Activated T-cell treated with anti-CD3 and anti-CD28 coated beads, Interleukin-2, amount 50 U/mL, for 1 hour (primary cell): ENCODE results near the gene SLC22A23.

Source experiments
- DNase-seq: peaks from one replicate; pipeline ENCODE4 v3.0.0-alpha.2; 2020

SLC22A23 gene

DNA sequence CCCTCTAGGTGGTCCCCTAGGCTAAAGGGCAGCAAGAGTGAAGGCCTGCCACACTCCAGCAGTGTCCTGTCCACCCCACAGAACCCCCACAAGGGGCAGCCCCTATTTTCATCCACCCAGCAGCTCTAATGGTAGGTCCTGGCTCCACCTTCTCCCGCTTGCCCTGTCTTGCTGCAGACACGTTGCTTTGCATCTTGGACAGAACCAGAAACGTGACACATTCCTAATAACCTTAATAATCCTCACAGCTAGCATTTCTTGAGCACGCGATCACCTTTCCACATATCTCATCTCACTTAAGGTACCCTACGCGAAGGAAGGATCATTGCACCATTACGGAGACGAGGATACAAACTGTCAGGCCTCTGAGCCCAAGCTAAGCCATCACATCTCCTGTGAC, 11.7 kb upstream of the SLC22A23 start:
- no peak for DNase-seq

DNA sequence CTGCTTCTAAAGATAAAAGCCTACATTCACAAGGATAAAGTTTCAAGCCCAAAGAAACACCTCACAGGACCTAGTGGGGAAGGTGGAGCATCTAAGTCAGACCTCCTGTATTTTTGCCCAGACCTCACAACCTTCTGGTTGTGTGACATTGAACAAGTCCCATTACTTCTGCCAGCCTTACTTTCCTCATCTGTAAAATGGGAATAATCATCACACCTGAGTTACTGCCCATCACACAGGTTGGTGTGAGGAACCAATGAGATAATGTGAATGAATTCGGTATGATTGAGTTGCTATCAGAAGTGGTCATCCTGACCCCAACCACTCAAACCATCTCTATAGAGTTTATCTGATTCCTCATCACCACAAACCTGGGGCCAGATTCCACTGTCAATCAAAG, 11.1 kb upstream of the SLC22A23 start:
- DNase-seq, result no peak

DNA sequence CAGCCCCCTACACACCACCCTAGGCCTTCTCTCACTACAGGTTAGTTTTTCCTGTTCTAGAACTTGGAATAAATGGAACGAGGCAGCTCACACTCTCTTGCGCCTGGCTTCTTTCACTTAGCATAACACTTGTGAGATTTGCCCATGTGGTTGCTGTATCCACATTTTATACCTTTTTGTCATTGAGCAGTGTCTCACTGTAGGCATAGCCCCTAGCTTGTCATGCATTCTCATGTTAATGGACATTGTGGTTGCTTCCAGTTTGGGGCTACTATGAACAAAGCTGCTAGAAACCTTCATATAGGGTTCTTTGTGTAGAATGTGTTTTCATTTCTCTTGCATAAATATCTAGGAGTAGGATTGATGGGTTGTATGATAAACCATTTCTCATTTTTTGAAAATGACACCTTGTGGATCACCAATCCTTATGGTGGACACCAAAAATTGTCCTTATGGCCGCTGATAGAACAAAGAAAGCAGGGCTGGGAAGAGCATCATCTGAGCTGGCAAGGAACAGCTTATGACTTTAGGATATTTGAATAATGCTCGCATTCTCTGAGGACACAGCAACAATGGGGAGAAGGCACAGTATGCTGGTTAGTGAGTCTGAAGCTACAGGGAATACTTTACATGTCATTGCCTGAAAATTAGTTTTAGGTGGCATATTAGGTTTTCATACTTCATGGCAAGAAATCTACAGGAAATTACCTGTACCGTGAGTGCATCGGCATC, 9.8 kb upstream of the SLC22A23 start:
- DNase-seq, result no peak

DNA sequence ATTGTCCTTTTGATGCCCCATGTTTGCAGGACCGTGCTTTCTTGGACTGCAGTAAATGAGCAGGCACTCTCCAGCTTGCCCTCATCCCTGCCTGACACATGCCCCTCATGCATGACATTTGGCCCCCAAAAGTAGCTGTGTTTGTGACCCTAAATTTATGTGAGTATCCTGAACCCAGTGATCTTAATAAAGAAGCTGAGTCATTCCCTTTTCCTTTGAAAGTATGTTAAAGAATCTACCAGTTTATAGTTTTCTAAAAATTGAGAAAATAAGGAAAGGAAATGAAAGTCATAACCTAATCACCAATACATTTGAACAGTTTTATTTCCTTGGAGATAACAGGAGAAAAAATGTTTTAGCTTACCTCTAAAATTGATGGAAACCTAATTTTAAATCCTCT, 3.4 kb upstream of the SLC22A23 start:
- DNase-seq, result no peak

DNA sequence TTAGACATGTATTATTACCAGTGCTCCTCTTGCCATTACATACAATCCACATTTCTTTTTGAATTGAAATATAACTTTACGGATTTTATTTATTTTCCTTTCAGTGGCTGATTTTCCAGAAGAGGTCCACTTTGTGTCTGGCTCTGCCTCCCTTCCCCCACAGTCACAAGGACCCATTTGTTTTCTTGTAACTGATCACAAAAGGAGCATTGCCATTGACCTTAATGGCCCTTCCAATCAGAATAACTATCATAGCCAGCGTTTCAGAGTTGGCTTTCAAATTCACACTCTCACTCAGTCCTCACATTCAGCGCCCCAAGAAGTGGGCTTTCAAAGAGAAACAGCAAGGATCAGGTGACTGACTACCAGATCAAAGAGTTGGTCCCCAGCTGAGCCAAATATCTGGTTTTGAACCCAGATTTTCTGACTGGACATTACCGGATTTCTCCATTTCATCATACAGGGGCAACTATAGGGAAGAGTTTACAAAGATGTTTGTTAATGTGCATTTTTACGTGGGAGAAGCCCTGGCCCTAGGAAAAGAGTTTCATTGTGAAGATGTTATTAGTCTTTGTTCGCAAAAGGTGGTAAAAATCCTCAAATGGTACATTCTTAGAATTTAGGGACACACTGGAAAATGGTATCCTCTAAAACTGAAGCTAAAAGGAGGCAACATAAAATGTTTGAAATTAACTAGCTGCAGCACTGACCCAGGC, 2.0 kb upstream of the SLC22A23 start:
- DNase-seq, result no peak

DNA sequence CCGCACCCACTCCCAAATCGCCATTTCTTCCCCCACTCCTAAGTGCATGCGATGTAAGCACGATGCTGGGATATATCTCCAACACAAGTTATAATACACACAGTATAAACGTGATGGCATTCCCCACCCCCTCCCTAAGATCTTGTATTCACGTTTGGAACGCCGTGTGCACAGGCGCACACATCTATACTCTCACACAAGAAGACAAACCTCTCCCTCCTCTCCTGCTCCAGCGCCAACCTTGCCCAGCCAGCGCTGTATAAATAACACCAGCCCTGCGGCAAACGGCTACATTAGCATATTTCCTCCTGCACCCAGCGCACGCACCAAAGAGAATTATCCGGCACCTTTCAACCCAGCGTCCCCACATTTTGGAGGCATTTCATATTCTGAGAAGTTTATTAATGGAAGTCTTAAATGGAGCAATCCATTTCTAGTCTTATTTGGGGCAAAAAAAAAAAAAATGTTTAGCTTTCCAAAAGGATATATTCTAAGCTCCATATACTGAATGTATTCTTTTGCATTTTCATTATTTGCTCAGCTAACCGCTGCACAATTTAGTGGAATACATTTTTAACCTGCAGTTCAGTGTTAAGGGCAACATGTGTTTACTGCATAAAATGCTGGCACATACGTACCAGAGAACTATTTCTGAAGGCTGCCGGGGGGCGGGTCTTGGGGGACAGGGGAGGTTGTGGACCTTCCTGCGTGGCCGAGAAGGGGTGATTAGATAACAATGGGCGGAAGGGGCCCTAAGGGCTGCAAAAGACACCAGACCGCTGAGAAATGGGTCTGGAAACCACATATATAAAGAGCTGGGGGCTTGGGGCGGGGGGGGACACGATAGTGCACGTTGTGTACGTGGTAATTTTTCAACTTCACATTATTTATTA, 1.1 kb upstream of the SLC22A23 start:
- DNase-seq, result peak; percentile 30

DNA sequence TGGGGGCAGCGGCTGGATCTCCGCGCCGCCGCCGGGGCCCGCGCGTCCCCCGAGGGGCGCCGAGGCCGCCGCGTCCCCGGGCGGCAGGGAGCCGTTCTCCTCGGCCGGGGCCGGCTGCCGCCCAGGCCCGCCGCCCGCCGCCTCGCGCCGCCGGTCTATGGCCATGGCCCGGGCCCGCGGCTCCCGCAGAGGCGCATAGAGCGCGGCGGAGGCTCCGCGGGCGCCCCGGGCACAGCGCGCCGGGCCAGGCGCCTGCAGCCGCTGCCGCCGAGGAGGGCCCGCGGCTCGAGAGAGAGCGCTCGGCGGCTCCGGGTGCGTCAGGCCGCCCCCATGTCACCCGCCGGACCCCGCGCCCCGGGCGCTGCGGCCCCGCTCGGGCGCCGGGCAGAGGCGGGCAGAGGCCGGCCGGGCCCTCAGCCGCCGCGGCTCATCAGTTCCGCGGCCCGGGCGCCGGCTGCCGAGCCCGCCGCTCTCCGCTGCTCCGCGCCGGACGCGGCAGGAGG, 404 bp downstream of the SLC22A23 start:
- peak; percentile 39 for DNase-seq

DNA sequence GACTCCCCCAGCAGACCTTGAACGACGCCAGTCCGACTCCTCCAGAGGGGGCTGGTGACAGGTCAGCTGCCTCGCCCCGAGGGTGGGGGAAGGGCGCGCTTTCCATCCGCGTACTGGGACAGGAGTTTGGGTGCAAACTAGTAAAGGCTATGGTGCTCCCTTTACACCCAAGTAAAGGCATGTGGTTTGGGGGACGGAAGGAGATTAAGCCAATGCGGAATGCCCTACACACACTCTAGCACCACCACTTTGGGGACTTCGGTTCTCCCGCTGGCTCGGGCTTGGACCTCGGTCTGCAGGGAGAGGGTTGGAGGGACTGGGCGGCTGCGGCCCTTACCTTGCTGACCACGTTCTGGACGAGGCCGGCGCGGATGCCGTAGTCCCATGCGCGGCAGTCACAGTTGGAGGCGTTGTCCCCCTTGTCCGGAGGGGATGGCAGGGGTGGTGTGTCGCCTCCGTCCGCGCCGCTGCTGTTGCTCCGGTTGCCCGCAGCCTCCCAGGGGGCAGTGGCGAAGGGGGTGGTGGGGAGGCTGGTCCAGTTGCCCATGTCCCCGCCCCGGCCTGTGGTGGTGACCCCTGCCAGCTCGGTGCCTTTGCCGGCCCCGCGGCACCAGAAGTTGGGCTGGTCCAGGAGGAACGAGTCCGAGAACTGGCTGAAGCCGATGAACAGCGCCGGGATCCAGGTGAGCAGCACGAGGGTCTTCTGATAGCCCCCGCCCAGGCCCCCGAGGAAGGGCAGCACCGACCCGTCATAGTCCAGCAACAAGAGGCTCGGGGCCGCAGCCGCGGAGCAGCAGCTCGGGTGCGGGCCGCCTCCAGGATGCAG, 1.1 kb downstream of the SLC22A23 start:
- peak; percentile 44 for DNase-seq

DNA sequence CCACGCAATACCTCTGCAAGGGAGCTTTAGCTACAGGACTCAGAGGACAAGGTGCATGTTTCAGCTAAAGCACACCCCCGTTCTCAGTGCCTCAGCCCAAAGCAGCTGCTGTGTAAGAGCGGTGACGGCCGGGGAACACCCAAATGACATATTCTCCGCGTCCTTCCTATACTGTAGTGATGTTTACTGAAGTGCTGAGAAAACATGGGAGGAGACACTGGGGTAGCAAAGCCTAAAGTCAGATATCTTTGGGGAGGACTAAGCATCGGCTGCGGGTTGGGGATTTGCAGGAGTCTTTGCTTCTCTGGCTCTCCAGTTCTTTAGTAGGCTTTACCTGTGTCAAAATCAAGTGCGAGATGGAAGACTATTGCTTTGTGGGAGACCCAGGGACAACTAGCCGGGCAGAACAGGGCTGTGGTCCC, 1.7 kb downstream of the SLC22A23 start:
- DNase-seq, result peak; percentile 56

DNA sequence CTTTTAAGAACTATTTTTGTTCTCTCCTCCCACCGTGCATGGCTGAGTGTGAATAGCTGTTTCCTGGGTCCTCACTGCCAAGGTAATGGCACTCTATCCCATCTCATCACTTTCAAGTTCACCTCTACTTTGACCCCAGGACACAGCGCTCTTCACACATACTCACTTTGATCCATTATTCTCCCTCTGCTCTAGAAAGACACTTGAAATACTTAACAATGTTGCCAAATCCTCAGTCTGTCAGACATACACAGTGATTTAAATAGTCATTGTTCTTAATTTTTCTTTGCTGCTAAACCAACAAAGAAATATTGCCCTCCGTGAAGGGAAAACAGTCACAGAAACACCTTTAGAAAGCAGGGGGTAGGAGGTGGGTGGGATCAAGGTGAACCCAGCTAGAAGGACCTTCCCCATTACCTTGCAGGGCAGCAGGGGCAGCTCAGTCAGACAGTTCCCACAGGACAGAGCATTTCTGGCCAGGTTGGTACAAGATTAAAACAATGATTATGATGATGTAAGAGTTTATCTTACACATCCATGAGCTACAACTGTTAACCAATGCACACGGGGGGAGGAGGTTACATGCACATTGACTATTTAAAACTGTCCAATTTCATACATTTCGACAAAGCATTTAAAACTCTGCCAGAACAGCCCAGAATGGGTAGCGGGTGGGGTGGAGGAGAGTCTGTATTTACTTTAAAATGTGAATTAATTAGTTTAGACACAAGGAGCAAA, 2.4 kb downstream of the SLC22A23 start:
- no peak for DNase-seq

DNA sequence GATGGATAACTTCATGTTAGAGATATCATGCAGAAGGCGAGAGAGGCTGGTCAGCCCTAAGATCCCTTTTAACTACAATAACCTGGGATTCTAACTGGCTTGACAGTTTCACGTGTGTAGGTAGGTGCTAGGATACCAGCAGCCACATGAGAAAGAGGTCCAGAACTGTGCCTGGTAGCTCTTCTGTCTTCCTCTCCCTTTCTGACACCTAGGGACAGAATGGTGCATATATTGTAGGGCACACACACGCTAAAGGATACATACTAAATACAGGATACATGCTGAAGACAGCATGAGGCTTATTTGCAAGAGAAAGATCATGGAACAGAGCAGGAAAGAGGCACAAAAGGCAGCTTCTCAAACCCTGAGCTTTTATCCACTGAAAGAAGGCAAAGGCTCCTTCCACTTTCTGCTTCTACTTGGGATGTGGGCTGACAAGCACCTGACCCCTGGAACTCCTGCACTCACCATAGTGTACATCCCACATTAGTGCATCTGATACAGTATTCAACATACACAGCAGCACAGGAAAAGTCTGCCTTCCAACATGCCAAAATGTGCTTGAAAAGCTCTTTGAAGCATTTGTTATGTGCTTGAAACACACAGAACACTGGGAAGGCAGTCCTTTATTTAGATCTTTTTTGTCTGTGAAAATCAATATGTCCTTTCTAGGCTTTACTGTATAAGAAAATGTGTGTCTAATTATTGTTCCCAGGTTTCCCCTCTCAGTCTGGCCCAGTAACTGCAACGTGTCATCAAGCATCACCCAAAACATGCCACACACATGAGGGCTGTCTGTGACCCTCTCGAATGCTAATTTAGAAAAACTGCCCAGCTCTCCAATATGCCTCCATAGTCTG, 3.2 kb downstream of the SLC22A23 start:
- DNase-seq, result no peak

DNA sequence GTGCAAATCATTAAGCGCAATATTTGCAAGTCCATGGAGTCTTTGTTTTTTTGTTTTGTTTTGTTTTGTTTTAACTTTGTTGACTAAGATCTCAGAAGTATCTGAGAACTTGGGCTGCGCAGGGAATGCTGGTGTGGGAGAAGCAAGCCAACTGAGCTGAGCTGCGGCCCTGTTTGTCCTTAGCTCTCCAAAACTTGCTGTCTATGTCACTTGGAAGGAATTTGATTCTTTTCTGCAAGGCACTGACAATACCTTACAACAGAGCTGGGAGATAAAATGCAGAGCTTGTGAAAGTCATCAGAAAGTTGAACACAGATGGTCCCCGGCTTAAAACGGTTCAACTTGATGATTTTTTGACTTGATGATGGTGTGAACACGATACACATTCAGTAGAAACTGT, 5.4 kb downstream of the SLC22A23 start:
- DNase-seq, result no peak

DNA sequence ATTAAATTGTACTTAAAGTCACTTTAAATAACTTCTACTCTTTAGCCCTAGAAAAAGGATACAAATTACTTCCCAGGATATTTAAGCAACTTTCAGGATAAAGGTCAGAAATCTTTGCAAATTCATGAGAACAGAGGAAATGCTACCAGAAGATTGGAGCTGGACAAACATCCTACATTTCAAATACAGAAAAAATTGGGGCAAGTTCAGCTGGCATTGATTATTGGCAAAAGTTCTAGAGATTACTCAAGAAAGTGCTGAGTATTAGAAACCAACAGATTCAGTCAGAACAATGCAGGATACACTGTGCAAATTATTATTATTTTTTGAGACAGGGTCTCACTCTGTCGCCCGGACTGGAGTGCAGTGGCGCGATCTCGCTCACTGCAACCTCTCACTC, 6.0 kb downstream of the SLC22A23 start:
- DNase-seq, result no peak

DNA sequence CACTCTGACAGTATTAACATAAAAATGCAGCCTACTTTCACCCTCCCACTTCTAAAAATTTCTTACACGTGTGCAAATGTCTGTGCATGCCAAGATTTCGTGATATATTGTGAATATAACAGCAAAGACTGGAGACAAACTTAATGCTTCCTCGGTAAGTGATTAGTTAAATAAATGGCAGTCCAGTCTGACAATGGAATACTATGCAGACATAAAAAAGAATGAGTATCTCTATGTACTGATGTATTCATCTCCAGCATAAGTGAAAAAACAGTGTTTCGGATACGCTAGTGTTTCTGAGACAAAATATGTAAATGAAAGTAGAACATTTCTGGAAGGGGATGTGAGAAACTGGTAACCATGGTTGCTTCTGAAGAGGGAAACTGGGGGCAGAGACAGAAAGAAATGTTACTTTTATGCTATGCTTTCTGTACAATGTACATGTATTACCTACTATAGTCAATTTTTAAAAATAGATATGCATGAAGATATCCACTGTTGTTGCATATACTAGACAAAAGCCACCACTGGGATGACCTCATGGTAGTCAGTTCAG, 7.0 kb downstream of the SLC22A23 start:
- no peak for DNase-seq

DNA sequence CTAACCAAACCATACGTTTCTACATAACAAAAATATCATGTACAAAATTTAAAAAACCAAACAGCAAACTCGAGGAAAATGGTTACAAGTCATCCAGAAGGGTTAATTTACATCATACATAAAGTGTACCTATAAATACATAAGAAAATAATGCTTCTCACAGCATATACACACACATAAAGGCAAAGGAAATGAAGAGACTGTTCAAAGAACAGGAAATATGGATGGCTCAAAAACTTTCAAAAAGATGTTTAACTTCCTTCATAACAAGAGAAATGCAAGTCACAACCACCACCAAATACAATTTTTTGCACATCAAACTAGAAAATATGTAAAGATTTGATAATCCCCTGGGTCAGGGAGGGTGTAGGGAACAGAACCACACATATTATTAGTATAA, 7.5 kb downstream of the SLC22A23 start:
- no peak for DNase-seq

DNA sequence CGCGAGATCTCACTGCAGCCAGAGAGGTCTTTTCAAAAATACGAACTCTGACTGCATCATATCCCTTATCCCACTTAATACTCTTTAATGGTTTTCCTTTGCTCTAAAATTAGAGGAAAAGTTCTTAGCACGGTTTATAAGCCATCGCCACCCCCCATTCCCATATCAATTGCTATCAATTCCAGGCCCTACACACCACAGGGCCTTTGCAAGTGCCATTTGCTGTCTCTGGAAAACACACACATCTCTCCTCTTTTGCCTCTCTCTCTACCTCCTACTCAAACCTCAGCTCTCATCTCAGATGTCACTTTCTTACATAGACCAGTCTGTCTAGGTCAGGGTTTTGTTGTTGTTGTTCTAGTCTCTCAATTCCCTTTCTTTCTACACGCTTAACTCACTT, 9.8 kb downstream of the SLC22A23 start:
- no peak for DNase-seq

DNA sequence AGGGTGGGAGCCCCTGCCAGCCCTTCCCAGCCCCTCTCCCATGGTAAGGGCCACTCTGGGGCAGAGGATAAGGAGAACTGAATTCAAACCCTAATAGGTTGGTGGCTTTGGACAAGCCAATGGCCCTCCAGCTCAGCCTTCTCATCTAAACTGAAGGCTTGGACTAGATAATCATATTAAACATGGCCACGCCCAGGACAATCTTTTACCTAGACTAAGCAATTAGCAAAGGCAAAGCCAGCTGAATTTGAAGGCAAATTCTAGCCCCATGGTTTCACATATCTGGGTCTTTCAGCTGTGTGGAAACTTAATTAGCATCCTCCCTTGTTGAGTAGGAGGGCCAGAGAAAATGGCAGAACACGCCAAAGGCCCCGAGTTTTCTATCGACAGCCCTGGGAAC, 10.7 kb downstream of the SLC22A23 start:
- no peak for DNase-seq

DNA sequence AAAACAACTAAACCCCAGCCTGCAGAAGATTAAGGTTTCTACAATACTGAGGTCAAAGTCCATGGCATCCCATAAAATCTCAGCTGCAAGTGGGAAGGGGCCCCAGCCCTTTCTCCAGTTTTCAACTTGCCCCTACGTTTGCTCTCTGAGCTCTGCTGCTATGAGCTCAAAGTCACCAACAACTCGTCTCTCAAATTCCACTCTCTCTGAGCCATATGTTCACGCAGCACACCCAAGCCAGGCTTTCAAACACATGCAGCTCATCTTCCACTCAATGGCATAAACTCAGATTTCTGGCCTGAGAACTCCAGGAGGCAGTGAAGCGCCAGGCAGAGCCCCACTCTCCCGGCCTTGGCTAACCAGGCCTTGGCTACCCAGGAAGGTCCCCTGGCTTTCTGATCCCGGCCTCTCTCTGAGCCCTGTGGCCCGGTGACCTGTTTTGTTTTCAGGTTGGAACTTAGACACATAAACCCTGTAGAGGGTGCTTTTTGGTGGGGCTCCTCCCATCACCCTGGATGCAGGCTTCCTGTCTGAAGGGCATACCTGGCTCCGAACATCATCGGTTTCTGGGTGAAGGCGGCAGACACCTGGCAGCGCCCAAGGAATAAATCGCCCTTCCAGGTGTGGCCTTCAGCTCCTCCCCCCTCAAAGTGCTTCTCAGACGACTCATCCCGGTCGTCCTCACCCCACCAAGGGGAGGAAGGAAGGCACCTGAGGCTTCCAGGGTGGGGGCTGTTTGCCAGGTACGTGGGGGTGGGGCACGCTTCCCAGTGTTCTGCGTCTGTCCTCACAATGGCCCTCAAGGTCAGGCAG, 12.4 kb downstream of the SLC22A23 start:
- DNase-seq, result no peak

DNA sequence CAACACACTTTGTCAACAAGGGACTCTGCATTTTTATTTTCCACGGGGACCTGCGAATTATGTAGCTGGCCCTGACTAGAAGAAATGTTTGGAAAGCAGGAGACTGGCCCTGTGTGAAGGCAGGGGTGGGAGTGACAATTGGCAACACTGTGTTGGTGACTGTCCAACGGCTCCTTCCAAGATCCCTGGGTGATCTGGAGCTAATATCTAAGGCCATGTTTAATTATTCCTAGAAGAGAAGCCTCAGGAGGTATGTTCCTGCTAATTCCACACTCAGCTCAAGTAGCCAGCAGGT, 13.7 kb downstream of the SLC22A23 start:
- DNase-seq, result no peak
